CD14-positive monocyte (primary cell): ENCODE measurements around the gene BAHCC1. TPM values are rescaled to one million over a fixed set of nuclear protein-coding genes. Genes with fewer than 3 reads are reported as not detected.

ENCODE experiments used
- DNase-seq, 3 donors: peaks; one replicate each; pipeline ENCODE4 v3.0.0-alpha.2; 2011 to 2022
- H2AFZ ChIP-seq: 2 replicates; pipeline ENCODE4 v1.6.0; 2012; ENCODE audit warnings: mild to moderate bottlenecking, low read depth, low read length, inconsistent platforms; ENCODE audit not compliant: insufficient read depth, poor library complexity, severe bottlenecking
- H3K27ac ChIP-seq, 2 donors: 1 replicate in 1 of 2; 2 replicates in 1 of 2; pipeline ENCODE4 v1.5.1; 2012 to 2013; ENCODE audit warnings: low read length in 2 of 2, control low read depth in 1 of 2, inconsistent platforms in 1 of 2, low read depth in 1 of 2, mild to moderate bottlenecking in 1 of 2
- H3K27me3 ChIP-seq, 2 donors: one replicate each; pipeline versions ENCODE4 v1.6.0 to v1.6.1; 2011 to 2013; ENCODE audit warnings: low read length in 2 of 2; ENCODE audit not compliant: control insufficient read depth in 2 of 2, insufficient read depth in 2 of 2
- H3K36me3 ChIP-seq, 2 donors: replicated peaks in 1 of 2; 1 replicate in 1 of 2; 2 replicates in 1 of 2; pipeline versions ENCODE4 v1.5.1 to v1.6.1; 2012 to 2013; ENCODE audit warnings: low read length in 2 of 2, control low read depth in 1 of 2, inconsistent platforms in 1 of 2, mild to moderate bottlenecking in 1 of 2; ENCODE audit not compliant: insufficient read depth in 2 of 2, control insufficient read depth in 1 of 2
- H3K4me1 ChIP-seq, 2 donors: 1 replicate in 1 of 2; 2 replicates in 1 of 2; pipeline versions ENCODE4 v1.5.1 to v1.6.1; 2012 to 2013; ENCODE audit warnings: low read length in 2 of 2, control low read depth in 1 of 2, inconsistent platforms in 1 of 2, mild to moderate bottlenecking in 1 of 2, moderate library complexity in 1 of 2; ENCODE audit not compliant: insufficient read depth in 2 of 2, control insufficient read depth in 1 of 2
- H3K4me2 ChIP-seq: replicated peaks from 2 replicates; pipeline ENCODE3; 2012; ENCODE audit warnings: low read length, moderate library complexity, mild to moderate bottlenecking; ENCODE audit not compliant: poor library complexity, severe bottlenecking; ENCODE audit errors: extremely low read depth
- H3K4me3 ChIP-seq, 3 experiments: fragments of 200-600 bp in 1 of 3; sonication (generic) in 1 of 3; replicated peaks in 1 of 3; 1 replicate in 2 of 3; 2 replicates in 1 of 3; pipeline ENCODE4 v1.5.1; 2011 to 2013; ENCODE audit warnings: low read length in 3 of 3, mild to moderate bottlenecking in 3 of 3, control low read depth in 2 of 3, low read depth in 2 of 3, inconsistent platforms in 1 of 3, moderate library complexity in 1 of 3
- H3K79me2 ChIP-seq: 2 replicates; pipeline ENCODE4 v1.6.0; 2012; ENCODE audit warnings: mild to moderate bottlenecking, control low read depth, inconsistent platforms, low read length, moderate library complexity; ENCODE audit not compliant: insufficient read depth
- H3K9ac ChIP-seq: 2 replicates; pipeline ENCODE4 v1.6.0; 2017; ENCODE audit warnings: low read length, mild to moderate bottlenecking; ENCODE audit not compliant: insufficient read depth, poor library complexity, severe bottlenecking
- H3K9me3 ChIP-seq, 2 donors: replicated peaks in 1 of 2; 1 replicate in 1 of 2; 2 replicates in 1 of 2; pipeline versions ENCODE4 v1.5.1 to v1.6.1; 2012 to 2013; ENCODE audit warnings: low read length in 2 of 2, control low read depth in 1 of 2; ENCODE audit not compliant: control insufficient read depth in 1 of 2, insufficient read depth in 1 of 2
- H4K20me1 ChIP-seq: 2 replicates; pipeline ENCODE4 v1.6.0; 2012; ENCODE audit warnings: mild to moderate bottlenecking, low read length, control low read depth, moderate library complexity; ENCODE audit not compliant: insufficient read depth
- H3K27ac Mint-ChIP-seq, 7 donors: one replicate each; pipeline ENCODE4 v1.8.0; 2020; ENCODE audit warnings: mild to moderate bottlenecking in 7 of 7, mixed read lengths in 7 of 7, moderate library complexity in 6 of 7, inconsistent platforms in 2 of 7
- H3K27me3 Mint-ChIP-seq, 3 donors: one replicate each; pipeline ENCODE4 v1.8.0; 2021 to 2022; ENCODE audit warnings: low read depth in 3 of 3, mild to moderate bottlenecking in 3 of 3, mixed read lengths in 3 of 3, moderate library complexity in 3 of 3, inconsistent platforms in 1 of 3
- H3K36me3 Mint-ChIP-seq, 2 donors: one replicate each; pipeline ENCODE4 v1.8.0; 2020; ENCODE audit warnings: mixed read lengths in 2 of 2, inconsistent platforms in 1 of 2, mild to moderate bottlenecking in 1 of 2
- H3K4me1 Mint-ChIP-seq: one replicate; pipeline ENCODE4 v1.8.0; 2020; ENCODE audit warnings: mild to moderate bottlenecking, mixed read lengths
- H3K4me3 Mint-ChIP-seq, 2 donors: one replicate each; pipeline ENCODE4 v1.8.0; 2020; ENCODE audit warnings: mild to moderate bottlenecking in 2 of 2, mixed read lengths in 2 of 2, moderate library complexity in 1 of 2
- H3K9me3 Mint-ChIP-seq, 7 donors: one replicate each; pipeline ENCODE4 v1.8.0; 2020 to 2022; ENCODE audit warnings: mixed read lengths in 7 of 7, mild to moderate bottlenecking in 6 of 7, moderate library complexity in 6 of 7, inconsistent platforms in 2 of 7
- CTCF ChIP-seq: fragments of 200-600 bp; IDR thresholded peaks from one replicate; pipeline ENCODE4 v1.8.0; 2022; ENCODE audit warnings: antibody characterized with exemption, mild to moderate bottlenecking
- WGBS: methylation state at CpG from one replicate; pipeline ENCODE4 v1.1.5; 2013; ENCODE audit warnings: missing lambda C conversion rate; ENCODE audit not compliant: insufficient coverage; 5-methylcytosine and 5-hydroxymethylcytosine counted together
- intact Hi-C, 2 donors: fragments of 100-400 bp; cut with micrococcal nuclease; formaldehyde crosslinking; loops; one replicate each; pipeline versions ENCODE4 v1.15.0 to v1.15.1; 2023
- polyA plus RNA-seq, 3 donors: library from polyadenylated mRNA; depleted of rRNA in 1 of 3; unstranded in 2 of 3; stranded (reverse) in 1 of 3; fragments of 300-500 nt in 2 of 3; fragments of >200 nt in 1 of 3; fragmentation: Illumina TruSeq in 2 of 3; gene quantifications; 1 replicate in 2 of 3; 2 replicates in 1 of 3; pipeline ENCODE4 v1.2.3, GENCODE V29; 2012 to 2021

Gene BAHCC1
- polyA plus RNA-seq, 3 donors: 0.11 to 8.8 (median 0.27) TPM

GRCh38 chr17:81468770-81469121 is 73.5 kb downstream of the BAHCC1 start:
- 88% methylated on average over 16 of the region's 18 CpGs for WGBS
- H3K27ac Mint-ChIP-seq: no peak overlapping the region

GRCh38 chr17:81469266-81469665 is 74.0 kb downstream of the BAHCC1 start:
- 96% methylated on average over 13 of the region's 13 CpGs for WGBS
- Histone ChIP-seq H3K9me3 (peaks cover 0 to 3% of the 10 kb centered on the region in 2 donors), H2AFZ (no peak overlapping the region), H3K27ac (no peak overlapping the region), H4K20me1 (no peaks in the 10 kb centered on the region), H3K4me1 (peaks cover 4 to 5% of the 10 kb centered on the region in 2 donors), H3K27me3 (no peaks in the 10 kb centered on the region), H3K4me2 (no peak overlapping the region), H3K4me3 (no peak overlapping the region), H3K36me3 (no peaks in the 10 kb centered on the region), H3K79me2 (no peaks in the 10 kb centered on the region), H3K9ac (no peak overlapping the region)
- H3K4me3 Mint-ChIP-seq: no peak overlapping the region
- peaks cover 2 to 6% (median 4%) of the 10 kb centered on the region in 7 donors for H3K9me3 Mint-ChIP-seq
- H3K36me3 Mint-ChIP-seq: peaks cover 2 to 19% of the 10 kb centered on the region in 2 donors
- no peak overlapping the region for H3K27ac Mint-ChIP-seq
- H3K27me3 Mint-ChIP-seq: peaks cover 1 to 6% (median 4%) of the 10 kb centered on the region in 3 donors
- intact Hi-C loops: no loop called here
- H3K4me1 Mint-ChIP-seq: peaks cover 3% of the 10 kb centered on the region
- no peak for DNase-seq
- TF ChIP-seq CTCF: no peak

More at GRCh38 chr17:81468770-81469121, 73.5 kb downstream of the BAHCC1 start:
- H3K36me3 Mint-ChIP-seq: peaks cover 2 to 22% of the 10 kb centered on the region in 2 donors
- Histone ChIP-seq H3K4me2 (no peak overlapping the region), H3K27me3 (no peaks in the 10 kb centered on the region), H3K9me3 (peaks cover 0 to 3% of the 10 kb centered on the region in 2 donors), H4K20me1 (no peaks in the 10 kb centered on the region), H3K36me3 (no peaks in the 10 kb centered on the region), H2AFZ (no peak overlapping the region), H3K79me2 (no peaks in the 10 kb centered on the region), H3K9ac (no peak overlapping the region), H3K27ac (no peak overlapping the region), H3K4me1 (peaks cover 4 to 5% of the 10 kb centered on the region in 2 donors), H3K4me3 (no peak overlapping the region)
- intact Hi-C loops: no loop called here
- peaks cover 2 to 6% (median 4%) of the 10 kb centered on the region in 7 donors for H3K9me3 Mint-ChIP-seq
- H3K27me3 Mint-ChIP-seq: peaks cover 1 to 6% (median 2%) of the 10 kb centered on the region in 3 donors
- no peak for DNase-seq
- no peak overlapping the region for H3K4me3 Mint-ChIP-seq
- H3K4me1 Mint-ChIP-seq: peaks cover 3% of the 10 kb centered on the region
- no peak for TF ChIP-seq CTCF
